GM12878 (cell line): Measurements from ENCODE around the gene HCAR1. TPM values are rescaled to one million over a fixed set of nuclear protein-coding genes. Genes with fewer than 3 reads are reported as not detected.
"Not testable (repeated sequence)": the region's sequence is repeated elsewhere in the genome, so short reads cannot be mapped to it uniquely, and the experiment has no call there.

ENCODE experiments used
- ATAC-seq: fragments of 200-7000 bp; cut with Tn5 transposase; 3 replicates; pipeline ENCODE4 v1.9.1; 2020; ENCODE audit warnings: mild to moderate bottlenecking, moderate library complexity
- BruUV-seq: library from RNA; stranded (reverse); fragments of 400-500 nt; replicated peaks from 2 replicates; lab custom pipeline; 2021; lab: Mats Ljungman, UMichigan
- CTCF ChIA-PET: fragments of 300-600 bp; sonication (Branson Sonifier 250); formaldehyde crosslinking; extraction: SDS; loops from one replicate; lab custom pipeline; 2021; ENCODE audit warnings: inconsistent platforms; lab: Yijun Ruan, JAX
- POLR2A ChIA-PET: fragments of 350-600 bp; formaldehyde crosslinking; extraction: SDS; loops from one replicate; lab custom pipeline; 2021; ENCODE audit warnings: inconsistent platforms; lab: Charles Lee
- RAD21 ChIA-PET: fragments of 300-600 bp; sonication (Branson Sonifier 250); formaldehyde crosslinking; loops from one replicate; lab custom pipeline; 2023; ENCODE audit warnings: antibody characterized with exemption; ENCODE audit not compliant: unreplicated experiment; lab: Charles Lee
- SMC1A ChIA-PET: fragments of 300-600 bp; sonication (Branson Sonifier 250); formaldehyde crosslinking; loops from one replicate; lab custom pipeline; 2023; ENCODE audit not compliant: unreplicated experiment, uncharacterized antibody; lab: Charles Lee
- DNase-seq: peaks from one replicate; pipeline ENCODE4 v3.0.0-alpha.2; 2011; ENCODE audit warnings: low read depth, low spot score
- FAIRE-seq: peaks from 3 replicates; lab custom pipeline; 2011; peaks lifted over from hg19 to GRCh38; lab: Jason Lieb, UNC
- H2AFZ ChIP-seq: 2 replicates; pipeline ENCODE4 v1.6.0; 2011; ENCODE audit warnings: low read depth, low read length, control low read depth; ENCODE audit not compliant: control insufficient read depth
- H3K27ac ChIP-seq: 2 replicates; pipeline ENCODE4 v1.5.1; 2011; ENCODE audit warnings: control low read depth; ENCODE audit not compliant: control insufficient read depth, insufficient read depth
- H3K27me3 ChIP-seq, 2 experiments: replicated peaks in 1 of 2; 2 replicates each; pipeline versions ENCODE4 v1.6.0 to v1.6.1; 2011; ENCODE audit warnings: low read length in 1 of 2; ENCODE audit not compliant: control insufficient read depth in 2 of 2, insufficient read depth in 2 of 2
- H3K36me3 ChIP-seq, 2 experiments: 2 replicates each; pipeline ENCODE4 v1.5.1; 2011; ENCODE audit warnings: low read length in 1 of 2; ENCODE audit not compliant: control insufficient read depth in 2 of 2, insufficient read depth in 2 of 2
- H3K4me1 ChIP-seq: 2 replicates; pipeline ENCODE4 v1.6.1; 2011; ENCODE audit warnings: mild to moderate bottlenecking, low read length, moderate library complexity, mixed read lengths; ENCODE audit not compliant: control insufficient read depth, insufficient read depth
- H3K4me2 ChIP-seq: 2 replicates; pipeline ENCODE4 v1.6.0; 2011; ENCODE audit warnings: control low read depth; ENCODE audit not compliant: control insufficient read depth, insufficient read depth
- H3K4me3 ChIP-seq: fragments of 200-600 bp; sonication (generic); 2 replicates; pipeline ENCODE4 v1.5.1; 2016
- H3K79me2 ChIP-seq: 2 replicates; pipeline ENCODE4 v1.6.0; 2011; ENCODE audit warnings: low read length; ENCODE audit not compliant: control insufficient read depth, insufficient read depth
- H3K9ac ChIP-seq: 2 replicates; pipeline ENCODE4 v1.8.0; 2011; ENCODE audit warnings: low read length, control low read depth, mixed read lengths; ENCODE audit not compliant: control insufficient read depth, insufficient read depth
- H3K9me3 ChIP-seq: replicated peaks from 3 replicates; pipeline ENCODE4 v1.5.1; 2011; ENCODE audit warnings: mild to moderate bottlenecking, low read length; ENCODE audit not compliant: control insufficient read depth, insufficient read depth
- H4K20me1 ChIP-seq: 2 replicates; pipeline ENCODE4 v1.6.0; 2011; ENCODE audit not compliant: control insufficient read depth, insufficient read depth
- POU2F2 ChIP-seq: IDR thresholded peaks from 3 replicates; pipeline ENCODE4 v1.6.1; 2011; ENCODE audit warnings: low read depth, mild to moderate bottlenecking, low read length, borderline replicate concordance
- ZNF384 ChIP-seq: IDR thresholded peaks from 2 replicates; pipeline ENCODE4 v1.6.1; 2012; ENCODE audit warnings: low read depth, mild to moderate bottlenecking, low read length, improper control_type of control experiment, borderline replicate concordance
- WGBS: methylation state at CpG from one replicate; pipeline ENCODE4 v1.1.6; 2016; ENCODE audit warnings: low lambda C conversion rate; ENCODE audit not compliant: insufficient replicate concordance, insufficient coverage; ENCODE audit errors: missing lambda C conversion rate; 5-methylcytosine and 5-hydroxymethylcytosine counted together
- in situ Hi-C: fragments of 300-500 bp; cut with MboI; formaldehyde crosslinking; loops from 9 replicates; pipeline ENCODE4 v1.14.3; 2018; ENCODE audit warnings: mixed read lengths
- intact Hi-C: fragments of 100-400 bp; cut with micrococcal nuclease; formaldehyde crosslinking; loops from one replicate; pipeline ENCODE4 v1.14.2; 2022; ENCODE audit not compliant: unreplicated experiment
- polyA plus RNA-seq, 11 experiments: library from polyadenylated mRNA; depleted of rRNA in 4 of 11; unstranded in 6 of 11; stranded (reverse) in 5 of 11; fragments of >200 nt; fragmentation: Nextera tagmentation in 4 of 11; fragmentation: Illumina TruSeq in 1 of 11; extraction: Ambion mirVana in 4 of 11; extraction: Trizol in 1 of 11; gene quantifications; 1 replicate in 1 of 11; 2 replicates in 10 of 11; pipeline versions ENCODE4 v1.2.1 to v1.2.3, GENCODE V29; 2011 to 2016; ENCODE audit warnings: inconsistent platforms in 2 of 11, missing spikeins in 2 of 11, low read depth in 1 of 11
- total RNA-seq, 4 experiments: library from RNA; depleted of rRNA in 3 of 4; stranded (reverse); fragments of >200 nt in 3 of 4; fragmentation: Illumina TruSeq in 1 of 4; extraction: Trizol in 1 of 4; gene quantifications; 2 replicates each; pipeline versions ENCODE4 v1.2.1 to v1.2.3, GENCODE V29; 2013 to 2021

The HCAR1 gene
- total and polyA plus RNA-seq, 10 of the 15 experiments (the other 5 are each of a cell fraction or from before 2014, with no cell fraction given) = 0.01 to 0.05 (median 0.04) TPM; not detected in 7

DNA sequence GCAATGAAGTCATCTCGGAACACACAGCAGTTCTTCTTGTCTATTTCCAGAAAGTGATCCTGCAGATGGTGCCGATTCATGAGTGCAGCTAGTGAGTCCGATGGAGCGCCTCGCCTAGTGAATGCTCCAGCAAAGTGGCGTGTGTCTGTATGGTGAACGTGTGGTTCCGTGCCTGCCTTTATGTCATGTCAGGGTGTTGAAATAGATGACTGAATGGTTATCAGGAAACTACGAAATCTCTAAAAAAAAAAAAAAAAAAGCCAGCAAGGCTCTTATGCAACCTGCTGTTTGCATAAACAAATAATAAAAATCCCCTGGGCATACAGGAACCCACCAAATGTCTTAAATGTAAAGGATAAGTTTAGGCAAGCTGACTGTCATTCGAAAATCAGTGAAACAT is 14.0 kb downstream of the HCAR1 start, which contains the start of gene HCAR3:
Gene HCAR3 (minus strand): TSS at position 154 of the 400 bp plus-strand sequence. CDS start 74 bp downstream, at position 80.
- H3K36me3 ChIP-seq, POLR2A ChIA-PET, H3K9ac ChIP-seq, H4K20me1 ChIP-seq, H3K79me2 ChIP-seq, H3K4me3 ChIP-seq, RAD21 ChIA-PET, H3K9me3 ChIP-seq: not testable (repeated sequence)
- WGBS = 1% methylated on average over 9 of the region's 10 CpGs
- peak within 1 kb of the TSS; percentile 33; the same call in 1 of the 2 replicates for H3K4me2 ChIP-seq
- TF ChIP-seq ZNF384 = peak; percentile 27; the same call in 1 of the 2 replicates
- 0 out of 3 replicates have a peak, but pooled peaks have one; percentile 56 for TF ChIP-seq POU2F2
- TF ChIP-seq, all 136 proteins: peak for 2; not testable (repeated sequence) for 134
- DNase-seq, BruUV-seq, H3K27ac ChIP-seq, FAIRE-seq, CTCF ChIA-PET, H2AFZ ChIP-seq, SMC1A ChIA-PET, H3K27me3 ChIP-seq, intact Hi-C loops, in situ Hi-C loops: not testable (repeated sequence)
- peaks cover 24% of the 10 kb centered on the region for H3K4me1 ChIP-seq
- peak; percentile 3; the same call in 2 of the 3 replicates for ATAC-seq

DNA sequence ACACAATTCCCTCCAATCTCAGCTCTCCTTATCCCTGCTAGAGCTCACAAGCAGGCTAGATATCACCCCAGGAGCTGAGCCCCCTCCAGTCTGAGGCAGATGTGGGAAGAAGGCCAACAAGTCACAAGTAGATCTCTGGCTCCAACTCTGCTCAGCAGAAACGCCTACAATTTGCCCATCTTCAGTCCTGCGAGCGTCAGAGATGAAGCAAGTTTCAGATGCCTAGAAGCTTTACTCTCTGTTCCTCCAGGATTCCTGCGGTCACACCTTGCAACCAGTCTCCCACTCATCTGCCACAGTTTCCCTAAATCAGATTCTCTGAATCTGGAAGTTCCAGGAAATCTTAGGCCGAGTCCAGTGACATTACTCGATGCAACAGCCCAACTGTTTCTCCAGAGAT is 15.4 kb downstream of the HCAR1 start:
- ATAC-seq, H3K4me3 ChIP-seq, intact Hi-C loops, H2AFZ ChIP-seq, H4K20me1 ChIP-seq, H3K4me2 ChIP-seq, SMC1A ChIA-PET, RAD21 ChIA-PET, H3K79me2 ChIP-seq, BruUV-seq, H3K27me3 ChIP-seq, FAIRE-seq, H3K27ac ChIP-seq, H3K9me3 ChIP-seq, H3K36me3 ChIP-seq, CTCF ChIA-PET, DNase-seq, in situ Hi-C loops, H3K9ac ChIP-seq: not testable (repeated sequence)
- H3K4me1 ChIP-seq = peaks cover 15% of the 10 kb centered on the region
- POLR2A ChIA-PET = interaction anchor here (1.4 kb wide), 1 partner anchor 10 kb away, joined by 3 read pairs; no protein-coding TSS in a partner anchor
- WGBS = 92% methylated on average over 6 of the region's 6 CpGs
